ENCODE data around the gene SQSTM1. TPM values are rescaled to one million over a fixed set of nuclear protein-coding genes. Genes with fewer than 3 reads are reported as not detected.

The SQSTM1 gene
- polyA plus RNA-seq, 1 of the 3 experiments (the other 2 are of a cell fraction) = 181 TPM

DNA sequence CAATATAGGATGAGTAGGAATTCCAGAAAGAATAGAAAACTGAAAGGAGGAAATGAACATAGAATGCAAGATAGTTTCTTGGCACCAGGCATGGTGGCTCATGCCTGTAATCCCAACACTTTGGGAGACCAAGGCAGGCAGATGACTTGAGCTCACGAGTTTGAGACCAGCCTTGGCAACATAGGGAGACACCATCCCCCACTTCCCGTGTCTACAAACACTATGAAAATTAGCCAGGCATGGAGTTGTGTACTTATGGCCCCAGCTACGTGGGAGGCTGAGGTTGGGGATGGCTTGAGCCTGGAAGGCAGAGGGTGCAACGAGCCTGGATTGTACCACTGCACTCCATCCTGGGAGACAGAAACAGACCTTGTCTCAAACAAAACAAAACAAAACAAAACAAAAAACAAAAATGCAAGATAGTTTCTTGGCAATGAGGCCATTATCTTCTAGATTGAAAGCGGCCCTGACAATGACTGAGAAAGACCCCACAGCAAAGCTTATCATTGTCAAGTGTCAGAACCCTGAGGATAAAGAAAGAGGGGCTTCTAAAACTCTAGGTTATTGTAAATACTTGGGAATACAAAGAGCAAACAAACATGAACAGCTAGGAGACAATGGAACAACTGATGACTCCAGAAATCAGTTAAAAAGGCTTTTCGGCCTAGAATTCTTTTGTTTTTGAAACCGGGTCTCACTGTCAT is 9.2 kb downstream of the SQSTM1 start:
- Histone ChIP-seq H4K20me1 (ENCODE audit: insufficient read depth) (peaks cover 66% of the 10 kb centered on the region), H2AFZ (ENCODE audit: low read depth) (no peak overlapping the region), H3K4me3 (ENCODE audit: low read depth in 2 of 2, low read length in 1 of 2) (no peak overlapping the region), H3K4me1 (ENCODE audit: control insufficient read depth in 1 of 2, insufficient read depth in 2 of 2, low read depth in 1 of 2, low read length in 1 of 2) (no peaks in the 10 kb centered on the region), H3K27me3 (ENCODE audit: insufficient read depth) (no peaks in the 10 kb centered on the region), H3K36me3 (replicated peaks in 1 of 2; ENCODE audit: control insufficient read depth in 1 of 2, insufficient read depth in 2 of 2, low read length in 1 of 2) (peaks cover 67 to 81% of the 10 kb centered on the region in 2 experiments), H3K9ac (no peak overlapping the region), H3K9me3 (no peaks in the 10 kb centered on the region), H3K79me2 (ENCODE audit: insufficient read depth) (peaks cover 53% of the 10 kb centered on the region), H3K4me2 (no peak overlapping the region), H3K9me2 (no peaks in the 10 kb centered on the region), H3F3A (replicated peaks; ENCODE audit: insufficient read depth) (peaks cover 32% of the 10 kb centered on the region), H3K27ac (ENCODE audit: low read depth in 2 of 2, low read length in 1 of 2) (no peak overlapping the region)
- TF ChIP-seq FOXJ3 (CRISPR knock-in tag; IDR thresholded peaks at IDR 0.05) (no peak), NRF1 (IDR thresholded peaks at IDR 0.05; ENCODE audit: low read depth, low read length) (no peak), RXRA (IDR thresholded peaks at IDR 0.05; ENCODE audit: borderline replicate concordance, low read depth) (no peak), RCOR1 (IDR thresholded peaks at IDR 0.05; ENCODE audit: low read length) (no peak), JUND (IDR thresholded peaks at IDR 0.05) (no peak)
- TF ChIP-seq, protein P1, sequence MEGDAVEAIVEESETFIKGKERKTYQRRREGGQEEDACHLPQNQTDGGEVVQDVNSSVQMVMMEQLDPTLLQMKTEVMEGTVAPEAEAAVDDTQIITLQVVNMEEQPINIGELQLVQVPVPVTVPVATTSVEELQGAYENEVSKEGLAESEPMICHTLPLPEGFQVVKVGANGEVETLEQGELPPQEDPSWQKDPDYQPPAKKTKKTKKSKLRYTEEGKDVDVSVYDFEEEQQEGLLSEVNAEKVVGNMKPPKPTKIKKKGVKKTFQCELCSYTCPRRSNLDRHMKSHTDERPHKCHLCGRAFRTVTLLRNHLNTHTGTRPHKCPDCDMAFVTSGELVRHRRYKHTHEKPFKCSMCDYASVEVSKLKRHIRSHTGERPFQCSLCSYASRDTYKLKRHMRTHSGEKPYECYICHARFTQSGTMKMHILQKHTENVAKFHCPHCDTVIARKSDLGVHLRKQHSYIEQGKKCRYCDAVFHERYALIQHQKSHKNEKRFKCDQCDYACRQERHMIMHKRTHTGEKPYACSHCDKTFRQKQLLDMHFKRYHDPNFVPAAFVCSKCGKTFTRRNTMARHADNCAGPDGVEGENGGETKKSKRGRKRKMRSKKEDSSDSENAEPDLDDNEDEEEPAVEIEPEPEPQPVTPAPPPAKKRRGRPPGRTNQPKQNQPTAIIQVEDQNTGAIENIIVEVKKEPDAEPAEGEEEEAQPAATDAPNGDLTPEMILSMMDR (IDR thresholded peaks at IDR 0.05) = no peak
- TF ChIP-seq, protein P2, sequence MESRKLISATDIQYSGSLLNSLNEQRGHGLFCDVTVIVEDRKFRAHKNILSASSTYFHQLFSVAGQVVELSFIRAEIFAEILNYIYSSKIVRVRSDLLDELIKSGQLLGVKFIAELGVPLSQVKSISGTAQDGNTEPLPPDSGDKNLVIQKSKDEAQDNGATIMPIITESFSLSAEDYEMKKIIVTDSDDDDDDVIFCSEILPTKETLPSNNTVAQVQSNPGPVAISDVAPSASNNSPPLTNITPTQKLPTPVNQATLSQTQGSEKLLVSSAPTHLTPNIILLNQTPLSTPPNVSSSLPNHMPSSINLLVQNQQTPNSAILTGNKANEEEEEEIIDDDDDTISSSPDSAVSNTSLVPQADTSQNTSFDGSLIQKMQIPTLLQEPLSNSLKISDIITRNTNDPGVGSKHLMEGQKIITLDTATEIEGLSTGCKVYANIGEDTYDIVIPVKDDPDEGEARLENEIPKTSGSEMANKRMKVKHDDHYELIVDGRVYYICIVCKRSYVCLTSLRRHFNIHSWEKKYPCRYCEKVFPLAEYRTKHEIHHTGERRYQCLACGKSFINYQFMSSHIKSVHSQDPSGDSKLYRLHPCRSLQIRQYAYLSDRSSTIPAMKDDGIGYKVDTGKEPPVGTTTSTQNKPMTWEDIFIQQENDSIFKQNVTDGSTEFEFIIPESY (IDR thresholded peaks at IDR 0.05; ENCODE audit: borderline replicate concordance, low read depth) = no peak
- TF ChIP-seq, protein P3, sequence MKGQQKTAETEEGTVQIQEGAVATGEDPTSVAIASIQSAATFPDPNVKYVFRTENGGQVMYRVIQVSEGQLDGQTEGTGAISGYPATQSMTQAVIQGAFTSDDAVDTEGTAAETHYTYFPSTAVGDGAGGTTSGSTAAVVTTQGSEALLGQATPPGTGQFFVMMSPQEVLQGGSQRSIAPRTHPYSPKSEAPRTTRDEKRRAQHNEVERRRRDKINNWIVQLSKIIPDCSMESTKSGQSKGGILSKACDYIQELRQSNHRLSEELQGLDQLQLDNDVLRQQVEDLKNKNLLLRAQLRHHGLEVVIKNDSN (IDR thresholded peaks at IDR 0.05; ENCODE audit: borderline replicate concordance, low read depth) = no peak
- WGBS (ENCODE audit: low lambda C conversion rate) = 94% methylated on average over 6 of the region's 7 CpGs
- POLR2A ChIA-PET = interaction anchor here (0.6 kb wide), 1 partner anchor 47 kb away, joined by 4 read pairs; no protein-coding TSS in a partner anchor
- CTCF ChIA-PET = interaction anchor here (0.6 to 1.2 kb wide), 4 partner anchors 9 to 67 kb away, joined by 3 read pairs; partner anchors contain the start of gene SQSTM1
- DNase-seq = no peak

DNA sequence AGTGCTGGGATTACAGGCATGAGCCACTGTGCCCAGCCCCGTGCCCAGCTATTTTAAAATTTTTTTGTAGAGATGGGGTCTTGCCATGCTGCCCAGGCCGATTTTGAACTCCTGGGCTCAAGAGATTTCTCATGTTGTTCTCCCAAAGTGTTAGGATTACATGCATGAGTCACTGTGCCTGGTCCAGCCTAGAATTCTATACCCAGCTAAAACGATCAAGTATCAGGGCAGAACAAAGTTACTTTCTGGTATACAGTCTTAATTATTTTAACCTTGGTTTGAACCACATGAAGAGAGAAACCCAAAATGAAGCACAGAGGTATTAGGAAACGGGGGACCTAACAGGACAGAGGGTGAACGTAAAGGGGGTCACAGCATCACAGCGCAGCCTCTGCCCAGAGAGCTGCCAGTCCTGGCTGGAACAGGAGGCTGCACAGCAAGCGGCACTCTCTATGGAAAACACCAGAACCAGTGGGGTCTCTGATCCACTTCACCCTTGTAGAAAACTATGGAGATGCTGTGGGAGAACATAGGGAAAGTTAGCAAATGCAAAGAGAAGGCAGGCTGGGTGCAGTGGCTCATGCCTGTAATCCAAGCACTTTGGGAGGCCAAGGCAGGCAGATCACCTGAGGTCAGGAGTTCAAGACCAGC is 10.2 kb downstream of the SQSTM1 start:
- Histone ChIP-seq H3K9ac (no peak overlapping the region), H2AFZ (ENCODE audit: low read depth) (no peak overlapping the region), H4K20me1 (ENCODE audit: insufficient read depth) (peaks cover 57% of the 10 kb centered on the region), H3K36me3 (replicated peaks in 1 of 2; ENCODE audit: control insufficient read depth in 1 of 2, insufficient read depth in 2 of 2, low read length in 1 of 2) (peaks cover 58 to 78% of the 10 kb centered on the region in 2 experiments), H3K4me1 (ENCODE audit: control insufficient read depth in 1 of 2, insufficient read depth in 2 of 2, low read depth in 1 of 2, low read length in 1 of 2) (no peaks in the 10 kb centered on the region), H3K27ac (ENCODE audit: low read depth in 2 of 2, low read length in 1 of 2) (no peak overlapping the region), H3K9me3 (no peaks in the 10 kb centered on the region), H3K27me3 (ENCODE audit: insufficient read depth) (no peaks in the 10 kb centered on the region), H3F3A (replicated peaks; ENCODE audit: insufficient read depth) (peaks cover 33% of the 10 kb centered on the region), H3K4me2 (no peak overlapping the region), H3K9me2 (no peaks in the 10 kb centered on the region), H3K4me3 (ENCODE audit: low read depth in 2 of 2, low read length in 1 of 2) (no peak overlapping the region), H3K79me2 (ENCODE audit: insufficient read depth) (peaks cover 45% of the 10 kb centered on the region)
- no peak for DNase-seq
- POLR2A ChIA-PET = no interaction called here
- WGBS (ENCODE audit: low lambda C conversion rate) = 94% methylated on average over 7 of the region's 7 CpGs
- CTCF ChIA-PET = interaction anchor here (1.0 to 1.2 kb wide), 2 partner anchors 10 to 68 kb away, joined by 3 read pairs; partner anchors contain the start of gene SQSTM1
- no peak for TF ChIP-seq YY1 (IDR thresholded peaks at IDR 0.05; ENCODE audit: low read depth)
- no peak for TF ChIP-seq TCF12 (IDR thresholded peaks at IDR 0.05)
- TF ChIP-seq EZH2phosphoT487 (IDR thresholded peaks at IDR 0.05; ENCODE audit: borderline replicate concordance, low read depth) = no peak
- no peak for TF ChIP-seq POLR2AphosphoS5 (IDR thresholded peaks at IDR 0.05; ENCODE audit: low read depth, low read length)
- no peak for TF ChIP-seq FOXM1 (IDR thresholded peaks at IDR 0.05; ENCODE audit: low read depth)
- no peak for TF ChIP-seq MXI1 (IDR thresholded peaks at IDR 0.05; ENCODE audit: low read depth, low read length)
- TF ChIP-seq, protein P4, sequence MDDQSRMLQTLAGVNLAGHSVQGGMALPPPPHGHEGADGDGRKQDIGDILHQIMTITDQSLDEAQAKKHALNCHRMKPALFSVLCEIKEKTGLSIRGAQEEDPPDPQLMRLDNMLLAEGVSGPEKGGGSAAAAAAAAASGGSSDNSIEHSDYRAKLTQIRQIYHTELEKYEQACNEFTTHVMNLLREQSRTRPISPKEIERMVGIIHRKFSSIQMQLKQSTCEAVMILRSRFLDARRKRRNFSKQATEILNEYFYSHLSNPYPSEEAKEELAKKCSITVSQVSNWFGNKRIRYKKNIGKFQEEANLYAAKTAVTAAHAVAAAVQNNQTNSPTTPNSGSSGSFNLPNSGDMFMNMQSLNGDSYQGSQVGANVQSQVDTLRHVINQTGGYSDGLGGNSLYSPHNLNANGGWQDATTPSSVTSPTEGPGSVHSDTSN (IDR thresholded peaks at IDR 0.05) = no peak
- no peak for TF ChIP-seq SIN3A (IDR thresholded peaks at IDR 0.05; ENCODE audit: borderline replicate concordance, low read depth, low read length)
- TF ChIP-seq, protein P2 (IDR thresholded peaks at IDR 0.05; ENCODE audit: borderline replicate concordance, low read depth) = no peak
- no peak for TF ChIP-seq EP300 (IDR thresholded peaks at IDR 0.05; ENCODE audit: borderline replicate concordance in 1 of 2, low read depth in 1 of 2, low read length in 1 of 2)
- TF ChIP-seq, protein P5, sequence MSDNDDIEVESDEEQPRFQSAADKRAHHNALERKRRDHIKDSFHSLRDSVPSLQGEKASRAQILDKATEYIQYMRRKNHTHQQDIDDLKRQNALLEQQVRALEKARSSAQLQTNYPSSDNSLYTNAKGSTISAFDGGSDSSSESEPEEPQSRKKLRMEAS (IDR thresholded peaks at IDR 0.05; ENCODE audit: low read depth) = no peak

Data from SK-N-SH (cell line).